Endothelial cell of hepatic sinusoid (primary cell): Measurements from ENCODE around the gene TTC34.

Experiments used
- in situ Hi-C: cut with HindIII; loops from 2 replicates; pipeline ENCODE4 v1.10.0; 2017; ENCODE audit warnings: low sequenced_read_pairs

TTC34 gene

GRCh38 chr1:2829846-2830615, 28.5 kb upstream of the TTC34 start:
- in situ Hi-C loops, result no loop called here

- in situ Hi-C loops, result no loop called here
Measured at GRCh38 chr1:2828586-2829250, 27.2 kb upstream of the TTC34 start.

- in situ Hi-C loops, result no loop called here
Measured at GRCh38 chr1:2826736-2827292, 25.3 kb upstream of the TTC34 start.

GRCh38 chr1:2826316-2826715, 24.8 kb upstream of the TTC34 start:
- in situ Hi-C loops, result no loop called here

GRCh38 chr1:2825487-2826189, 24.1 kb upstream of the TTC34 start:
- in situ Hi-C loops, result no loop called here

GRCh38 chr1:2824999-2825398, 23.5 kb upstream of the TTC34 start:
- in situ Hi-C loops, result no loop called here

GRCh38 chr1:2823921-2824610, 22.6 kb upstream of the TTC34 start:
- in situ Hi-C loops, result no loop called here

- in situ Hi-C loops, result no loop called here
Measured at GRCh38 chr1:2822621-2823145, 21.2 kb upstream of the TTC34 start.

GRCh38 chr1:2821966-2822620, 20.6 kb upstream of the TTC34 start:
- in situ Hi-C loops, result no loop called here

GRCh38 chr1:2821373-2821955, 20.0 kb upstream of the TTC34 start:
- in situ Hi-C loops, result no loop called here

- in situ Hi-C loops, result no loop called here
Measured at GRCh38 chr1:2820731-2821372, 19.4 kb upstream of the TTC34 start.

GRCh38 chr1:2819831-2820730, 18.6 kb upstream of the TTC34 start:
- in situ Hi-C loops, result no loop called here

- in situ Hi-C loops, result no loop called here
Measured at GRCh38 chr1:2819429-2819828, 17.9 kb upstream of the TTC34 start.

- in situ Hi-C loops, result no loop called here
Measured at GRCh38 chr1:2817784-2818564, 16.5 kb upstream of the TTC34 start.

GRCh38 chr1:2816786-2817185, 15.3 kb upstream of the TTC34 start:
- in situ Hi-C loops, result no loop called here

GRCh38 chr1:2815551-2815950, 14.1 kb upstream of the TTC34 start:
- in situ Hi-C loops, result no loop called here

GRCh38 chr1:2814511-2815075, 13.1 kb upstream of the TTC34 start:
- in situ Hi-C loops, result no loop called here
